Breast epithelium (tissue), 3 donors: ENCODE results near the gene LUM.

Experiments used
- POLR2A ChIP-seq: fragments of 450-650 bp; IDR thresholded peaks from one replicate; pipeline ENCODE4 v1.6.1; 2016; ENCODE audit warnings: antibody characterized with exemption, mild to moderate bottlenecking, moderate library complexity
- TF ChIP-seq, protein P1 (sequence below), 3 donors: fragments of 450-650 bp; IDR thresholded peaks; one replicate each; pipeline ENCODE4 v1.5.1; 2016 to 2017; ENCODE audit warnings: antibody characterized with exemption in 3 of 3, mild to moderate bottlenecking in 3 of 3, moderate library complexity in 3 of 3

DNA sequence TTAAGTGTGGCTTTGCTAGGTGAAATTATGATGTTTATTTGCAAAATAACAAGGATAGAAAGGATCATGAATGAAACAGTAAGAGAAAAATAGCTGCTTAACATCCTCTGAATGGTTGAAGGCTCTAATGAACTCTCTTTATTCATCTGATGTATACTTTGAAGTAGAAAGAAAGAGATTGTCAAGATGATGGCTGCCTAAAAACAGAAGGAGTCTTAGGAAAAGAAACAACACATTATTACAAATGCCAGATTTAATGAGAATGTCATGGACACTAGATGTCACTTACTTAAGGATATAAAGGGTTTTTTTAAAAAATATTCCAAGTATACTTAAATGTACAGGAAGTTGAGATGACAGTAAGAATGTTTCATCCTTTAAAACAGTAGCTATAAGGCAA lies 49.7 kb upstream of the LUM start:
- TF ChIP-seq, protein P1, sequence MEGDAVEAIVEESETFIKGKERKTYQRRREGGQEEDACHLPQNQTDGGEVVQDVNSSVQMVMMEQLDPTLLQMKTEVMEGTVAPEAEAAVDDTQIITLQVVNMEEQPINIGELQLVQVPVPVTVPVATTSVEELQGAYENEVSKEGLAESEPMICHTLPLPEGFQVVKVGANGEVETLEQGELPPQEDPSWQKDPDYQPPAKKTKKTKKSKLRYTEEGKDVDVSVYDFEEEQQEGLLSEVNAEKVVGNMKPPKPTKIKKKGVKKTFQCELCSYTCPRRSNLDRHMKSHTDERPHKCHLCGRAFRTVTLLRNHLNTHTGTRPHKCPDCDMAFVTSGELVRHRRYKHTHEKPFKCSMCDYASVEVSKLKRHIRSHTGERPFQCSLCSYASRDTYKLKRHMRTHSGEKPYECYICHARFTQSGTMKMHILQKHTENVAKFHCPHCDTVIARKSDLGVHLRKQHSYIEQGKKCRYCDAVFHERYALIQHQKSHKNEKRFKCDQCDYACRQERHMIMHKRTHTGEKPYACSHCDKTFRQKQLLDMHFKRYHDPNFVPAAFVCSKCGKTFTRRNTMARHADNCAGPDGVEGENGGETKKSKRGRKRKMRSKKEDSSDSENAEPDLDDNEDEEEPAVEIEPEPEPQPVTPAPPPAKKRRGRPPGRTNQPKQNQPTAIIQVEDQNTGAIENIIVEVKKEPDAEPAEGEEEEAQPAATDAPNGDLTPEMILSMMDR (IDR thresholded peaks at IDR 0.05) = no peak
- no peak for TF ChIP-seq POLR2A
